Panc1 (cell line): ENCODE data around the gene UIMC1. TPM values are rescaled to one million over a fixed set of nuclear protein-coding genes. Genes with fewer than 3 reads are reported as not detected.
"Not testable (repeated sequence)": the region's sequence is repeated elsewhere in the genome, so short reads cannot be mapped to it uniquely, and the experiment has no call there.

Experiments used
- ATAC-seq: fragments of 200-7000 bp; cut with Tn5 transposase; 2 replicates; pipeline ENCODE4 v1.9.1; 2020; ENCODE audit warnings: mild to moderate bottlenecking, moderate library complexity
- BruUV-seq: library from RNA; stranded (reverse); fragments of 400-500 nt; replicated peaks from 2 replicates; lab custom pipeline; 2021; lab: Mats Ljungman, UMichigan
- CTCF ChIA-PET: fragments of 300-600 bp; sonication (Branson Sonifier 250); formaldehyde crosslinking; loops from one replicate; lab custom pipeline; 2022; ENCODE audit warnings: antibody characterized with exemption; lab: Charles Lee
- POLR2A ChIA-PET: fragments of 300-600 bp; sonication (Branson Sonifier 250); formaldehyde crosslinking; loops from one replicate; lab custom pipeline; 2022; ENCODE audit warnings: antibody characterized with exemption; lab: Charles Lee
- DNase-seq: peaks from one replicate; pipeline ENCODE4 v3.0.0-alpha.2; 2010; ENCODE audit warnings: low read depth, low spot score
- H3K27ac ChIP-seq: 2 replicates; pipeline ENCODE4 v1.5.1; 2011; ENCODE audit warnings: mild to moderate bottlenecking, low read length, inconsistent platforms
- H3K27me3 ChIP-seq: fragments of 200-500 bp; sonication (Bioruptor generic); 2 replicates; pipeline ENCODE4 v1.6.0; 2014; ENCODE audit warnings: low read length, inconsistent platforms; ENCODE audit not compliant: control insufficient read depth, insufficient read depth
- H3K36me3 ChIP-seq: fragments of 200-500 bp; sonication (Bioruptor generic); 2 replicates; pipeline ENCODE4 v1.5.1; 2014; ENCODE audit warnings: inconsistent platforms, mild to moderate bottlenecking, low read length, moderate library complexity; ENCODE audit not compliant: control insufficient read depth, insufficient read depth
- H3K4me1 ChIP-seq: 2 replicates; pipeline ENCODE4 v1.5.1; 2011; ENCODE audit warnings: inconsistent platforms, mild to moderate bottlenecking, low read length, moderate library complexity; ENCODE audit not compliant: control insufficient read depth, insufficient read depth
- H3K4me3 ChIP-seq, 2 experiments: 2 replicates each; pipeline ENCODE4 v1.5.1; 2011 to 2012; ENCODE audit warnings: low read depth in 2 of 2, low read length in 2 of 2, mild to moderate bottlenecking in 2 of 2, inconsistent platforms in 1 of 2, moderate library complexity in 1 of 2
- H3K9me3 ChIP-seq: fragments of 200-500 bp; sonication (Bioruptor generic); 2 replicates; pipeline ENCODE4 v1.5.1; 2014; ENCODE audit warnings: low read depth, mild to moderate bottlenecking, inconsistent platforms, low read length, moderate library complexity; ENCODE audit not compliant: control insufficient read depth, insufficient read depth
- CTCF ChIP-seq: fragments of 450-650 bp; IDR thresholded peaks from 2 replicates; pipeline ENCODE4 v1.5.1; 2017; ENCODE audit warnings: mild to moderate bottlenecking
- POLR2AphosphoS5 ChIP-seq: IDR thresholded peaks from 2 replicates; pipeline ENCODE4 v1.6.1; 2012; ENCODE audit warnings: mild to moderate bottlenecking, low read depth, low read length, moderate library complexity
- REST ChIP-seq, 2 experiments: IDR thresholded peaks; 2 replicates each; pipeline ENCODE4 v1.6.1; 2011 to 2012; ENCODE audit warnings: low read depth in 2 of 2, control low read depth in 1 of 2, low read length in 1 of 2, mild to moderate bottlenecking in 1 of 2, moderate library complexity in 1 of 2; ENCODE audit not compliant: insufficient read depth in 1 of 2
- SIN3A ChIP-seq: IDR thresholded peaks from 2 replicates; pipeline ENCODE4 v1.6.1; 2012; ENCODE audit warnings: low read depth, mild to moderate bottlenecking, low read length, moderate library complexity, borderline replicate concordance; ENCODE audit not compliant: insufficient read depth
- TCF7L2 ChIP-seq: IDR thresholded peaks from 2 replicates; pipeline ENCODE4 v1.6.1; 2011; ENCODE audit warnings: mild to moderate bottlenecking, low read depth, low read length, inconsistent platforms
- in situ Hi-C: cut with HindIII; loops from 2 replicates; pipeline ENCODE4 v1.10.0; 2016; ENCODE audit warnings: low sequenced_read_pairs, low pct_unique_long_range_greater_than_20kb
- intact Hi-C: fragments of 100-400 bp; cut with micrococcal nuclease; formaldehyde crosslinking; loops from one replicate; pipeline ENCODE4 v1.10.0; 2022; ENCODE audit not compliant: unreplicated experiment
- total RNA-seq: library from RNA; stranded (reverse); gene quantifications from one replicate; pipeline ENCODE4 v1.2.1, GENCODE V29; 2021; ENCODE audit not compliant: unreplicated experiment

UIMC1 gene
- total RNA-seq, 1 experiment from 2014 or later, result 37.1 TPM

DNA sequence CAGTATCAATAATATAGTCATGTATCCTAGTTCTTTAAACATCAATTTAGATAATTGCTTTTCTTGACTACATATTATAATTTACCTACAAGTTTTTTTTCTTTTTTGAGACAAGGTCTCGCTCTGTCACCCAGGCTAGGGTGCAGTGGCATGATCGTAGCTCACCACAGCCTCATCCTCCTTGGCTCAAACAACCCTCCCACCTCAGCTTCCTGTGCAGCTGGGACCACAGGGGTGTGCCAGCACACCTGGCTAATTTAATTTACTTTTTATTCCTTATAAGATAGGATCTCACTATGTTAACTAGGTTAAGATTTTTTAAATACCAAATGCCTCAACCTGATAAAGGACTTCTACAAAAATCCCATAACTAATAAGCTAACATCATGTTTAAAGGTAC, 21.1 kb downstream of the UIMC1 start:
- intact Hi-C loops, result no loop called here
- H3K27ac ChIP-seq, result no peak overlapping the region
- H3K4me1 ChIP-seq, result no peaks in the 10 kb centered on the region
- CTCF ChIA-PET, result interaction anchor here (0.6 kb wide), 1 partner anchor 325 kb away, joined by 3 read pairs; no protein-coding TSS in a partner anchor
- no peaks in the 10 kb centered on the region for H3K9me3 ChIP-seq
- H3K27me3 ChIP-seq, result no peaks in the 10 kb centered on the region
- DNase-seq (no peak), ATAC-seq (no peak)
- H3K36me3 ChIP-seq, result peaks cover 2% of the 10 kb centered on the region; the same call in 1 of the 2 replicates
- POLR2A ChIA-PET, result no interaction called here
- H3K4me3 ChIP-seq, result no peak overlapping the region
- in situ Hi-C loops, result no loop called here
- TF ChIP-seq CTCF (no peak), SIN3A (no peak), POLR2AphosphoS5 (no peak), REST (IDR thresholded peaks at IDR 0.05; ENCODE audit: insufficient read depth in 1 of 2, low read depth in 2 of 2, low read length in 1 of 2) (no peak), TCF7L2 (no peak)
- no TSS peak for BruUV-seq

- in situ Hi-C loops, result not testable (repeated sequence)
These were observed 22.4 kb downstream of the UIMC1 start for GRCh38 chr5:176984176-176984575.

GRCh38 chr5:176983593-176983992, 23.0 kb downstream of the UIMC1 start:
- intact Hi-C loops, H3K27me3 ChIP-seq, BruUV-seq, H3K4me1 ChIP-seq, ATAC-seq, H3K36me3 ChIP-seq, DNase-seq, CTCF ChIA-PET, H3K27ac ChIP-seq, H3K9me3 ChIP-seq, H3K4me3 ChIP-seq, POLR2A ChIA-PET, in situ Hi-C loops: not testable (repeated sequence)

More at GRCh38 chr5:176984176-176984575, 22.4 kb downstream of the UIMC1 start:
- POLR2A ChIA-PET, H3K36me3 ChIP-seq, intact Hi-C loops, H3K4me1 ChIP-seq, CTCF ChIA-PET, ATAC-seq, H3K27ac ChIP-seq, DNase-seq, BruUV-seq, H3K27me3 ChIP-seq, H3K4me3 ChIP-seq, H3K9me3 ChIP-seq: not testable (repeated sequence)

DNA sequence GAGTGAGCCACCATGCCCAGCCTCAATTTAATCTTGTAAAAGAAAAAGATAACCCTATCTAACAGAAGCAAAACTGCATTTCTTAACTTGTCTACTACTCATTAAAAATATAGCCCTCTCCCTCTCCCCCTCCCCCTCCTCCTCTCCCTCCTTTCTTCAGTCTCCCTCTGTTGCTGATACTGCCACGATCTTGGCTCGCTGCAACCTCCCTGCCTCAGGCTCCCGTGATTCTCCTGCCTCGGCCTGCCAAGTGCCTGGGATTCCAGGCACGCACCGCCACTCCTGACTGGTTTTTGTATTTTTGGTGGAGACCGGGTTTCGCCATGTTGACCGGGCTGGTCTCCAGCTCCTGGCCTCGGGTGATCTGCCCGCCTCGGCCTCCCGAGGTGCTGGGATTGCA, 23.5 kb downstream of the UIMC1 start:
- H3K4me1 ChIP-seq, H3K9me3 ChIP-seq, H3K4me3 ChIP-seq, intact Hi-C loops, CTCF ChIA-PET, POLR2A ChIA-PET, BruUV-seq, ATAC-seq, H3K27me3 ChIP-seq, DNase-seq, H3K36me3 ChIP-seq, H3K27ac ChIP-seq, in situ Hi-C loops: not testable (repeated sequence)
